HG02759 (cell line): ENCODE results near the gene PRRX2.
"Not testable (repeated sequence)": the region's sequence is repeated elsewhere in the genome, so short reads cannot be mapped to it uniquely, and the experiment has no call there.

Experiments
- ATAC-seq: cut with Tn5 transposase; IDR thresholded peaks from one replicate; pipeline ENCODE4 v1.9.1; 2021; ENCODE audit warnings: mild to moderate bottlenecking, moderate library complexity; ENCODE audit not compliant: unreplicated experiment

PRRX2 gene

GRCh38 chr9:129649726-129650679 lies 15.4 kb upstream of the PRRX2 start:
- no peak for ATAC-seq

- no peak for ATAC-seq
Measured at GRCh38 chr9:129650680-129651235, 14.7 kb upstream of the PRRX2 start.

GRCh38 chr9:129653823-129654553 lies 11.5 kb upstream of the PRRX2 start:
- no peak for ATAC-seq

GRCh38 chr9:129654554-129655040 lies 10.8 kb upstream of the PRRX2 start:
- no peak for ATAC-seq

GRCh38 chr9:129655154-129655553 lies 10.3 kb upstream of the PRRX2 start:
- no peak for ATAC-seq

GRCh38 chr9:129655696-129656095 lies 9.8 kb upstream of the PRRX2 start:
- no peak for ATAC-seq

- no peak for ATAC-seq
Measured at GRCh38 chr9:129656795-129657390, 8.6 kb upstream of the PRRX2 start.

GRCh38 chr9:129661029-129661428 lies 4.4 kb upstream of the PRRX2 start:
- ATAC-seq = no peak

GRCh38 chr9:129662239-129662638 lies 3.2 kb upstream of the PRRX2 start:
- not testable (repeated sequence) for ATAC-seq

GRCh38 chr9:129664746-129665388 lies 580 bp upstream of the PRRX2 start:
- ATAC-seq = no peak

GRCh38 chr9:129665814-129666520 lies 520 bp downstream of the PRRX2 start:
- no peak for ATAC-seq

GRCh38 chr9:129666575-129666974 lies 1.1 kb downstream of the PRRX2 start:
- ATAC-seq = no peak

- ATAC-seq = no peak
Measured at GRCh38 chr9:129667378-129667777, 1.9 kb downstream of the PRRX2 start.

- ATAC-seq = no peak
Measured at GRCh38 chr9:129667850-129668249, 2.4 kb downstream of the PRRX2 start.

GRCh38 chr9:129669141-129669718 lies 3.8 kb downstream of the PRRX2 start:
- ATAC-seq = no peak

GRCh38 chr9:129669946-129670345 lies 4.5 kb downstream of the PRRX2 start:
- no peak for ATAC-seq

GRCh38 chr9:129671065-129671464 lies 5.6 kb downstream of the PRRX2 start:
- no peak for ATAC-seq

- ATAC-seq = no peak
Measured at GRCh38 chr9:129671519-129671918, 6.1 kb downstream of the PRRX2 start.

- no peak for ATAC-seq
Measured at GRCh38 chr9:129672702-129673101, 7.3 kb downstream of the PRRX2 start.

GRCh38 chr9:129673602-129674001 lies 8.2 kb downstream of the PRRX2 start:
- ATAC-seq = no peak
